ENCODE measurements around the gene VPS13C.
"Not testable (repeated sequence)": the region's sequence is repeated elsewhere in the genome, so short reads cannot be mapped to it uniquely, and the experiment has no call there.

Gene VPS13C

DNA sequence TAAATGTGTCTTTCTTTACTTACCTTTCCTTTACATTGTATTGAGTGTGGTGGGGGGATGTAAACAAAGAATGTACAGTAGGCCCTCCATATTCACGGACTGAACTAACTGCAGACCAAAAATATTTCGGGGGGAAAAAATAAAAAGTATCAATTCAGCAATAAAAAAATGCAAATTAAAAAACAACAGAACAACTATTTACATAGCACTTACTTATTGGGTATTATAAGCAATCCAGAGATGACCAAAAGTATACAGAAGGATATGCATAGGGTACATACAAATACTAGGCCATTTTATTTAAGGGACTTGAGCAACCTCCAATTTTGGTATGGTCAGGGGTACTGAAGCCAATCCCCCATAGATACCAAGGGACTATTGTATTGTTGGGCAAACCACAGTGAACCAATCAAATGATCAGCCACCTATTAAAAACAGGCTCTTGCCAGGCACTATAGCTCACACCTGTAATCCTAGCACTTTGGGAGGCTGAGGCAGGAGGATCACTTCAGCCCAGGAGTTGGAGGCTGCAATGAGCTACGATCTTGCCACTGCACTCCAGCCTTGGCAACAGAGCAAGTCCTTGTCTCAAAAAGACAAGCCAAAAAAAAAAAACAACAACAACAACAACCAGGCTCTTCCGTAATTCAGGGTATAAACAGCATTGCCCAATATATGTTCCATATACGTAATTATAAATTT, 1.8 kb downstream of the VPS13C start:
- Histone ChIP-seq H3K27me3 (ENCODE audit: control insufficient read depth, insufficient read depth, low read length) (peaks cover 38% of the 10 kb centered on the region), H3K9ac (ENCODE audit: low read depth, low read length) (no peak overlapping the region), H3K9me3 (ENCODE audit: control insufficient read depth, insufficient read depth, low read length) (no peaks in the 10 kb centered on the region), H3K4me3 (ENCODE audit: low read depth, low read length) (no peak overlapping the region), H3K27ac (ENCODE audit: low read depth, low read length) (no peak overlapping the region), H3K36me3 (ENCODE audit: control insufficient read depth, insufficient read depth, low read length) (no peaks in the 10 kb centered on the region), H3K4me1 (ENCODE audit: control insufficient read depth, insufficient read depth, low read length) (peaks cover 8% of the 10 kb centered on the region; the same call in 1 of the 2 replicates)

DNA sequence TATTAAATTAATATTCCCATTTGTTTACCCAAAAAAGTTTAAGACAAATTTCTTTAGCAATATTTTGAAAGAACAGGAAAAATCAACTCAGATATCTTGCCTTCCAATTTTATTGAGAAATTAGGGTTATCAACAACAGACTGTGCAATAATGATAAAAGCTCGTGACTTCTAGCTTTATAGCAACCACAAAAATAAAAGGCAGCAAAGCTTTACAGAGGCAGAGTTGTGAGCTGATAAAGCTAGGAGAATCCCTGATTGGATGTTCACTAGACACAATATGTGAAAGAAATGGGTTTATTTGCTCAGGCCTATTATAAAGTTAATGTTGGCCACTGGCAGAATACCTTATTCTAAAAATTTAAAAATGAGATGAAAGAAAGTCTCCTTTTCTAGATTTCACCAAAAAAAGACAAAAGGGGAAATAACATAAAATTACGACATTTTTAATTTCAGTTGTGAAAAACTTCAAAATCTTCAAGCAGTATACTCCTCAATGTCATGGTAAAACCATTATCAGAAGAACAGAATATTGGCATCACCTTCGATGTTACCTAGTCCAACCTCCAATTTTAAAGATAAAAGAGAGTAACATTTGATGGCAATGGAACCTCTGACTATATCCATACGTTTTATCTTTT, 2.8 kb downstream of the VPS13C start:
- H3K4me3 ChIP-seq (ENCODE audit: low read depth, low read length), result no peak overlapping the region
- H3K9ac ChIP-seq (ENCODE audit: low read depth, low read length), result no peak overlapping the region
- peaks cover 8% of the 10 kb centered on the region; the same call in 1 of the 2 replicates for H3K4me1 ChIP-seq (ENCODE audit: control insufficient read depth, insufficient read depth, low read length)
- H3K9me3 ChIP-seq (ENCODE audit: control insufficient read depth, insufficient read depth, low read length), result no peaks in the 10 kb centered on the region
- no peak overlapping the region for H3K27ac ChIP-seq (ENCODE audit: low read depth, low read length)
- H3K27me3 ChIP-seq (ENCODE audit: control insufficient read depth, insufficient read depth, low read length), result peaks cover 29% of the 10 kb centered on the region
- no peaks in the 10 kb centered on the region for H3K36me3 ChIP-seq (ENCODE audit: control insufficient read depth, insufficient read depth, low read length)

- H3K4me1 ChIP-seq (ENCODE audit: control insufficient read depth, insufficient read depth, low read length), result no peaks in the 10 kb centered on the region
- no peaks in the 10 kb centered on the region for H3K36me3 ChIP-seq (ENCODE audit: control insufficient read depth, insufficient read depth, low read length)
- H3K27ac ChIP-seq (ENCODE audit: low read depth, low read length), result no peak overlapping the region
- no peak overlapping the region for H3K9ac ChIP-seq (ENCODE audit: low read depth, low read length)
- peaks cover 9% of the 10 kb centered on the region for H3K27me3 ChIP-seq (ENCODE audit: control insufficient read depth, insufficient read depth, low read length)
- no peak overlapping the region for H3K4me3 ChIP-seq (ENCODE audit: low read depth, low read length)
- H3K9me3 ChIP-seq (ENCODE audit: control insufficient read depth, insufficient read depth, low read length), result no peaks in the 10 kb centered on the region
Measured at GRCh38 chr15:62054979-62055378, 5.3 kb downstream of the VPS13C start.

GRCh38 chr15:62053439-62054085, 6.7 kb downstream of the VPS13C start:
- Histone ChIP-seq H3K9me3 (ENCODE audit: control insufficient read depth, insufficient read depth, low read length) (no peaks in the 10 kb centered on the region), H3K36me3 (ENCODE audit: control insufficient read depth, insufficient read depth, low read length) (no peaks in the 10 kb centered on the region), H3K4me3 (ENCODE audit: low read depth, low read length) (no peak overlapping the region), H3K9ac (ENCODE audit: low read depth, low read length) (no peak overlapping the region), H3K27ac (ENCODE audit: low read depth, low read length) (no peak overlapping the region), H3K27me3 (ENCODE audit: control insufficient read depth, insufficient read depth, low read length) (no peaks in the 10 kb centered on the region), H3K4me1 (ENCODE audit: control insufficient read depth, insufficient read depth, low read length) (no peaks in the 10 kb centered on the region)

GRCh38 chr15:62052713-62053112, 7.5 kb downstream of the VPS13C start:
- Histone ChIP-seq H3K9me3 (ENCODE audit: control insufficient read depth, insufficient read depth, low read length) (no peaks in the 10 kb centered on the region), H3K27ac (ENCODE audit: low read depth, low read length) (no peak overlapping the region), H3K4me1 (ENCODE audit: control insufficient read depth, insufficient read depth, low read length) (no peaks in the 10 kb centered on the region)

DNA sequence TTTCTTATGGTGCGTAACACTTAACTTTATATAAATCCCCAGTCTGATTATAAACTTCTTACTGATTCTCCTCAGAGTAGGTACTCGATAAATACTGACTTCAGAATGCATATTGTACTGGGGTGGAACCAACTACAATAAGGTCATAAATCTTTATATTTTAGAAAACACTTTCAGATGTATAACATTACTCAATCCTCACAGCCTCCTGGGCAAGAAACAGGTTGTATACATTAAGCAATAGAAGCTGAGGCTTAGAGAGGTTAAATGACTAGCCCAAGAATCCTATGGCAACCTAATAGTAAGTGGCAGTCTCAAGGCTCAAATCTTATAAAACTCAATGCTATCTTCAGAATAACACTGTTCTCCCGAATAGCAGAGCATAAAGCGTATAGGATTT, 9.1 kb downstream of the VPS13C start:
- Histone ChIP-seq H3K9me3 (ENCODE audit: control insufficient read depth, insufficient read depth, low read length) (no peaks in the 10 kb centered on the region), H3K36me3 (ENCODE audit: control insufficient read depth, insufficient read depth, low read length) (no peaks in the 10 kb centered on the region), H3K9ac (ENCODE audit: low read depth, low read length) (no peak overlapping the region), H3K27me3 (ENCODE audit: control insufficient read depth, insufficient read depth, low read length) (no peaks in the 10 kb centered on the region), H3K4me3 (ENCODE audit: low read depth, low read length) (no peak overlapping the region), H3K4me1 (ENCODE audit: control insufficient read depth, insufficient read depth, low read length) (no peaks in the 10 kb centered on the region), H3K27ac (ENCODE audit: low read depth, low read length) (no peak overlapping the region)

More at GRCh38 chr15:62052713-62053112, 7.5 kb downstream of the VPS13C start:
- H3K9ac ChIP-seq (ENCODE audit: low read depth, low read length), result no peak overlapping the region
- H3K36me3 ChIP-seq (ENCODE audit: control insufficient read depth, insufficient read depth, low read length), result no peaks in the 10 kb centered on the region
- H3K4me3 ChIP-seq (ENCODE audit: low read depth, low read length), result no peak overlapping the region
- H3K27me3 ChIP-seq (ENCODE audit: control insufficient read depth, insufficient read depth, low read length), result no peaks in the 10 kb centered on the region

- no peaks in the 10 kb centered on the region for H3K27me3 ChIP-seq (ENCODE audit: control insufficient read depth, insufficient read depth, low read length)
- H3K27ac ChIP-seq (ENCODE audit: low read depth, low read length), result no peak overlapping the region
- no peak overlapping the region for H3K9ac ChIP-seq (ENCODE audit: low read depth, low read length)
- H3K4me3 ChIP-seq (ENCODE audit: low read depth, low read length), result no peak overlapping the region
- H3K9me3 ChIP-seq (ENCODE audit: control insufficient read depth, insufficient read depth, low read length), result no peaks in the 10 kb centered on the region
- H3K36me3 ChIP-seq (ENCODE audit: control insufficient read depth, insufficient read depth, low read length), result no peaks in the 10 kb centered on the region
- no peaks in the 10 kb centered on the region for H3K4me1 ChIP-seq (ENCODE audit: control insufficient read depth, insufficient read depth, low read length)
Measured at GRCh38 chr15:62050115-62050514, 10.1 kb downstream of the VPS13C start.

- H3K9ac ChIP-seq (ENCODE audit: low read depth, low read length); H3K9me3 ChIP-seq (ENCODE audit: control insufficient read depth, insufficient read depth, low read length); H3K27me3 ChIP-seq (ENCODE audit: control insufficient read depth, insufficient read depth, low read length); H3K4me3 ChIP-seq (ENCODE audit: low read depth, low read length); H3K36me3 ChIP-seq (ENCODE audit: control insufficient read depth, insufficient read depth, low read length); H3K27ac ChIP-seq (ENCODE audit: low read depth, low read length); H3K4me1 ChIP-seq (ENCODE audit: control insufficient read depth, insufficient read depth, low read length): not testable (repeated sequence)
Measured at GRCh38 chr15:62048254-62048653, 12.0 kb downstream of the VPS13C start.

DNA sequence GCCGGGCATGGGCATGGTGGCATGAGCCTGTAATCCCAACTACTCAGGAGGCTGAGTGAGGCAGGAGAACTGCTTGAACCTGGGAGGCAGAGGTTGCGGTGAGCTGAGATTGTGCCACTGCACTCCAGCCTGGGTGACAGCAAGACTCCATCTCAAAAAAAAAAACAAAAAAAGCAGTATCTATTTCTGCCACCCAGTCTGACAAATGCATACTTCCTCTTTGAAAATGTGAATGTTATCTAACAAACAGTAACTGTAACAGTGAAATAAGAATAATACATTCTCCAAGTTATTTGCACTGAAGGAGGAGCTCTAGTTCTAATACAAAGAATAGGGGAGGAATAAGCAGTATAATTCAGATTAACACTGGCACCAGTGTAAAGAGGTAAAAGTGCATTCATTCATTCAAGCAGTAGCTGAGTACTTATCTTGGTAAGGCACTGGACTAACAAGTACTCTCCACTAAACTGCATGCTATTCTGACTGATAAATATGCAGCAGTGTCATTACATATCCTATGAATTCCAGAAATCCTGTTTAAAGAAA, 12.9 kb downstream of the VPS13C start:
- Histone ChIP-seq H3K27me3 (ENCODE audit: control insufficient read depth, insufficient read depth, low read length) (no peaks in the 10 kb centered on the region), H3K4me1 (ENCODE audit: control insufficient read depth, insufficient read depth, low read length) (no peaks in the 10 kb centered on the region), H3K9ac (ENCODE audit: low read depth, low read length) (no peak overlapping the region), H3K27ac (ENCODE audit: low read depth, low read length) (no peak overlapping the region), H3K36me3 (ENCODE audit: control insufficient read depth, insufficient read depth, low read length) (no peaks in the 10 kb centered on the region), H3K9me3 (ENCODE audit: control insufficient read depth, insufficient read depth, low read length) (no peaks in the 10 kb centered on the region), H3K4me3 (ENCODE audit: low read depth, low read length) (no peak overlapping the region)

DNA sequence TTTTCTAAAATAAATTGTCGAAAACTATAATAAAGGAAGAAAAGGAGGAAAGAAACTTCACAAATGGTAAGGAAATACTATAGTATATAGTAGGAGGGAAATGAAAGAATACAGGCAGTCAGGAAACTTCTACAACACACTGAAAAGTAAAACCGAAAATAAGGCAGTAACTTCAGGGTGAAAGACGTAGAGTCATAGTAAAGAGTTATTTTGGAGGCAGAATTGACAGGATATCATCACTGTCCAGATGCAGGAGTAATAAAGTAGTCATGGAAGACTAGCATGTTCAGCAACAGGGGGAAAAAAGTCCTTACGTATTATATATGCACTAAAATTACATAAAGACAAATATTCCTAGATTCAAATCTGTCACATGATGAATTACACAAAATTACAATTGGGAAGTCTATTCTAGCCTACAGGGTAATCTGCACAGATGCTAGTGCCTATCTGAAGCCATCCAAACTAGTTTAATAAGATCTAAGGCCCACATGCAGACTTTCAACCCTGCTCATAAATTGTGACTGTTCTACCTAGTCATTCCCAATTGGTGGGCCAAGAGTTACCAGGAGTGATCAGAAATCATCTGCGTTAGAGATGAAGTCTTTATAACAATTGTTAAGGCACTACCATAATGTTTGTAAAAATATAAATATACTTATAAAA, 14.0 kb downstream of the VPS13C start:
- Histone ChIP-seq H3K4me3 (ENCODE audit: low read depth, low read length) (no peak overlapping the region), H3K27ac (ENCODE audit: low read depth, low read length) (no peak overlapping the region), H3K9ac (ENCODE audit: low read depth, low read length) (no peak overlapping the region), H3K36me3 (ENCODE audit: control insufficient read depth, insufficient read depth, low read length) (no peaks in the 10 kb centered on the region), H3K4me1 (ENCODE audit: control insufficient read depth, insufficient read depth, low read length) (no peaks in the 10 kb centered on the region), H3K9me3 (ENCODE audit: control insufficient read depth, insufficient read depth, low read length) (no peaks in the 10 kb centered on the region), H3K27me3 (ENCODE audit: control insufficient read depth, insufficient read depth, low read length) (no peaks in the 10 kb centered on the region)

Measured in HUES48 (cell line).